NCI-H774 (cell line): Measurements from ENCODE around the gene PKHD1.
"Not testable (repeated sequence)": the region's sequence is repeated elsewhere in the genome, so short reads cannot be mapped to it uniquely, and the experiment has no call there.

ENCODE experiments used
- DNase-seq: peaks from one replicate; lab custom pipeline; 2025; lab: John Stamatoyannopoulos, UW

PKHD1 gene

DNA sequence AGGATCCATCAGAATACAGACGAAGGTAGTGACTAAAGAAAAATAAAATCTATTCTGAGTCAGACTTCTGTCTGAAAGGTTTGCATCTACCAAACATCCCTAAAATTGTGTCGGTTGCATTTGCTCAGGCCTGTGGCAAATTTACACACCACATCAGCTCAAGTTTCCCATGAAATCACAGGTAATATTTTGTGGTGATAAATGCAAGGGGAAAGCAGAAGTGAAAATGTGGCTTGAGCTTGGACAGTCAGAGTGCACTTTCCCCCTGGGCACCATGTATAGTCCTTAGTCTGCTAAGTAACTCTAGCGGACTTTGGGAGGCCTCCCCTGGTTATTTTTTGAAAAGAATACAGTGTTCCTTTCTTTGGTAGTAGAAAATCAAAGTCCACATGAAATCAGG, 159.1 kb downstream of the PKHD1 start:
- DNase-seq: no peak

DNA sequence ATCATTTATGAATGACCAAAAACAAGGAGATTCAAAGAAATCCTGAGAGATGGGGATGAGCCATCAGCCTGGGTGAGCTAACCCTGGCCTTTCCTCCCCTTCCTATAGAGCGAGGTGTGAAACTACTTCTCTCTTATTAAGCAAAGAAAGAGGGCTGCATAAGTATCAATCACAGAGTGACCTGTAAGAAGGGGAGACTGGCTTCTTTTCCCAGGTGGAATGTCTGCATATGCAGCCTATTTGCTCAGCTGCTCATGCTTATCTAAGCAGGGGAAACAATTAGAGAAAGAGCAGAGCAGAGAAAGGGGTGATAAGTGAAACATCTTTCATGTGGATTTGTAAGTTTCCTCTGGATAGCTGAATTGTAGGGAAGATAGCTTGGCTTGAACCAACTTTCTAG, 160.0 kb downstream of the PKHD1 start:
- peak; percentile 10 for DNase-seq

DNA sequence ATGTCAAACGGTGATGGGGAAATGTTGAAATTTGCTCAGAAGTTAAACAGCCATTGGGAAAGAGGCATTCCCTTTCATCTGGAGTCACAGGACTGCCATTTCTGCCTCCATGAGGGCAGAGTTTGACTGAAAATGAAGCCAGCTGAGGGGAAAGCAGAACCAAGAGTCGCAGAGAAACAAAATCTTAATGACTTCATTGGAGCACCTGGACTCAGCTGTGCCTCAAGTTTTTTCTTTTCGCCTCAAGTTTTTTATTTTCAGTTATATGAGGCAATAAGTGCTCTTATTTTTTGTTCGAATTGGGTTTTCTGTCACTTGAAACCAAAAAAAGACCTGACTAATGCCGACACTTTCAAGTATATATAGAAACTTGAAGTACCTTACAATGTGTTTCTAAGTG, 161.3 kb downstream of the PKHD1 start:
- no peak for DNase-seq

DNA sequence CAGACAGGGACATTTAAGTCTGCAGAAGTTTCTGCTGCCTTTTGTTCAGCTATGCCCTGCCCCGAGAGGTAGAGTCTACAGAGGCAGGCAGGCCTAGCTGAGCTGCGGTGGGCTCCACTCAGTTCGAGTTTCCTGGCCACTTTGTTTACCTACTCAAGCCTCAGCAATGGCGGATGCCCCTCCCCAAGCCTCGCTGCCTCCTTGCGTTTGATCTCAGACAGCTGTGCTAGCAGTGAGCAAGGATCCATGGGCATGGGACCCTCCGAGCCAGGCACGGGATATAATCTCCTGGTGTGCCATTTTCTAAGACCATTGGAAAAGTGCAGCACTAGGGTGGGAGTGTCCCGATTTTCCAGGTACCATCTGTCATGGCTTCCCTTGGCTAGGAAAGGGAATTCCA, 164.9 kb downstream of the PKHD1 start:
- not testable (repeated sequence) for DNase-seq

DNA sequence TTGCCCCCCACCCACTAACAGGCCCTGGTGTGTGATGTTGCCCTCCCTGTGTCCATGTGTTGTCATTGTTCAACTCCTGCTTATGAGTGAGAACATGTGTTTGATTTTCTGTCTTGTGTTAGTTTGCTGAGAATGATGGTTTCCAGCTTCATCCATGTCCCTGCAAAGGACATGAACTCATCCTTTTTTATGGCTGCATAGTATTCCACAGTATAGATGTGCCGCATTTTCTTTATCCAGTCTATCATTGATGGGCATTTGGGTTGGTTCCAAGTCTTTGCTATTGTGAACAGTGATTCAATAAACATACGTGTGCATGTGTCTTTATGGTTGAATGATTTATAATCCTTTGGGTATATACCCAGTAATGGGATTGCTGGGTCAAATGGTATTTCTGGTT, 169.1 kb downstream of the PKHD1 start:
- not testable (repeated sequence) for DNase-seq

DNA sequence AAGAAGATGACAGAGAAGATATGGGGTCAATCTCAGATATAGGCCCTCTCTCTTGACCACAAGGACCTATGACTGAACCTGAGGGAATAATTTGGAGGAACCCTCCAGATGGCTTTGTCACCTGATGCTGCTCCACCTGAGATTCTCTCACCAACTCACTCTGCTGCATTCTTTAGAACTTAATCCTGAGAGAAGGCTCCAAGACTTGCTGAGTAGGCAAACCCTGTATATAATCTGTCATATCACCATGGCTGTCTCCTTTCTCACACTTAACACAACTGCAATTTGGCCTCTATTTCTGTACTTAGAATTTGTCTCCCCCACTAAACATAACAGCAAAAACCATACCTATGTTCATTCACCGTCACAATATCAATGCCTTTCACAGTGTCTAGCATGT, 172.3 kb downstream of the PKHD1 start:
- no peak for DNase-seq

DNA sequence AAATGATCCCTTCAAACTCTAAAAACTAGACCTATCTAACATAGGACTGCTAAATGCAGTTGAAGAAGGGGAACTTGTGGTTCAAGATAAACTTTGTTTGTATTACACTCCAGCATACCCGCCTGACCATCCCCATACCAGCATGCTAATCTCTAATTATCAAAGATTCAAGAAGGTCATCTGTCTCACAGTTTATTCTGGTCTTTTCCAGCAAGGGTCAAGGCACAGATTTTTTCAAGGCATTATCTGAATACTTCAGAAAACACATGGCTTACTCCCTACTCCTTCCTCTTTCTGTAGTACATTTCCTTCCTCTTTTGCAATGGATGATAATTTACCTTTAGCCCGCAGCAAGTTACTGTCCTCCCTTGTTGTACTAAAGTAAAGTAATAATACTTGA, 174.1 kb downstream of the PKHD1 start:
- DNase-seq: no peak

DNA sequence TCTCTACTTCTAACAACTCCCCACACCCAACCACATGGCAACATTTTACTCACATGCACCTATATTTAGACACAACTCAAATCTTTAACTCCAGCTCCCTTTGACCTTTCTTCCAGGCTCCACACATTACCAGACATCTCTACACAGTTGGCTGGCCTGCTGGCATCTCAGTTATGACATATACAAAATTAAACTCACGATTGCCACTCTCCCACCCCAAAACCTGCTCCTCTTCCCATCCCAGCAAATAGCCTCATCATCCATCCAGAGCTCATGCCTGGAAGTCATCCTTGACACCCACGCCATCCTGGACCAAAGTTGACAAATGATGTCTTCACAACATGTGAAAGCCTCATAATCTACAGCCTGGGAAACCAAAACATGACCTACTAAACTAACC, 176.6 kb downstream of the PKHD1 start:
- no peak for DNase-seq

DNA sequence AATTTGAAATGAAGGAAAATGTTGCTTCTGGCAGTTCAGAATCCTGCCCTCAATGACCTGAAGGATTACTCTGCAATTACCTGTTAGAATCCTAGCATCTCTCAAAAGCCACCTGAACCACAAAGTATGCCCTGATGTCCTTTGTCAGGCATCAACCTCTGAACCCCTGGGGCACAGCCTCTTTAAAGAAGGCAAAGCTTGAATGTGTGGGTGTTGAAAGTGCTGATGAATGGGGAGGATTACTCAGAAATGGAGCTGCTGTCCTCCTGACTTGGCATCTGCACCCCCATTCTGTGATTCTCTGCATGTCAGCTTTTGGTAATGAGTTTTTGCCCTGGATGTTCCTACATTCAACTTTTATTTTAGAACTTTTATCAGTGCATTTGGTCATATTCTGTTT, 179.2 kb downstream of the PKHD1 start:
- DNase-seq: no peak

DNA sequence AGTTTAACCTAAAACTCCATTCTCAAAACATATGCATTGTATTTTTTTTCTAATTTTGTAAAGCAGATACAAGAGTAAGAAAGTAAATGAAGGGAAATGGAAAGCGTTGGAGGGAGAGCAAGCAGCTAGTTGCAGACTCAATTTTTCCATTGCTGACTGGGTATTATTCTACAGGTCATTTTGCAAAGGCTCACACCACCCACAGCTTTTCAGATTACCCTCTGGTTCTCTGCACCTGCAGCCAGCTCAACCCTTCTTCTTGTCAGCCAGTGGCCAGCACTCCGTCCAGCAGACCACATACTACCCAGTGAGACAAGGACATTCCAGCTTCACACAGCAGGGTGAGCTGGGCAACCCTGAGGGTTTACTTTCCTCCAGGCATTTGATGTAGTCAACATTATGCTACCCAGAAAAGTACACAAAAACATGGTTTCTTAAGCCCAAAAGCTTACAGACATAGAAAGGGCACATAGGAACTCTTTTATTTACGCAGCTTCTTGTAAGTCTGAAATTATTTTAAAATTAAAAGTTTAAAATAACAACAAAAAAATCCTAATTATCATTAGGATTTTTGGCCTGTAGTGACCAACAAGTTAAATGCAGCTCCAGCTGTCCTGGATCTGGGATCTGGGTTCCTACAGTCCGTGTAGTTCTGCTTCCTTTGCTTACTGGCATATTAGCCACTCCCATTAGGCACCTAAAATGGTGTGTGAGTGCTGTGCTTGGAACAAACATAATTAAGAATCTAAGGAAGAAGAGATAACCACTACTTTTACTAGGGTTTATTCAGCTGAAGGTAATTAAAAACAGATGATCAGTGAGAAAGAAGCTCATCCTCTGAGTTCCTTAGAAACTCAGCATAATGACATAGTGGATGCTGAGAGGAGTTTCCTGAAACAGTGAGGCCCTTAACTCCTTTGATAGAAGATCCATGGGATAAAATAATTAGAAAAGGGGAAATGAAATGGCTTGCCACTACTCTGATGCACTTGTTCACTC, 185.3 kb downstream of the PKHD1 start:
- DNase-seq: no peak

DNA sequence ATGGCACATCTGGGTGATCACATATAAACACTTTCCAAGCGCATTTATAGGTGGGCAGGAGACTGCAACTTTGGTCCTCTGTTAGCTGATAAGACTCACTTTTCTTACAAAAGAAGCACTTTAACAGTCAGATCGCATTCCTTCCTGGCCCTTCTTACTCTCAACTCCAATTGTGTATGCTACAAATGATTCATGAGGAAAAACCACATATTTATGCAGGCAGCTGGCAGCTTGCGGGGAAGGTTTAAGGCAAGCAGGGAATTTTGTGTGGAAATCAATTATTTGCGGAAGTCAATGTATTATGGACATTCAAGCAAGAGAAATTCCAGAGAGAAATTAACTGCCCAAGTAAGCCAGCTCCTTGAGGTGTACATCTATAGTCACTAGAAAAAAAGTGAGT, 194.0 kb downstream of the PKHD1 start:
- DNase-seq: no peak

DNA sequence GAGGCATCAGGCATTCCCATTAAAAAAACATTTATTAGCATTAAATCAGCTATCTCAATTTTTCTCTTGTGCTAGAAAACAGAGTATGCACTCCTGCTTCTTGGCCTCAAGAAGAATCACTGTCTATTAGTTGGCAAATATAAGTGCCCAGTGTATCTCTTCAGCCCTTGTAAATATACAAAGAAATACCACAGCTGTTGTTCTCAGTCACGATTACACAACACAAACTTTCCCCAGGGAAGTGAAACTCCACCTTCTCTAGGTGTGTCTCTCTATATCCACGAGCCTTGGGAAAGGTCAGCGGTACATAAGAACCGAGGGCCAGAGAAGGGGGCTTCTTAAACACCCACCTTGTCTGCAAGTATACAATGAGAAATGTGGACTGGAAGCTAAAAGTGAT, 194.7 kb downstream of the PKHD1 start:
- DNase-seq: no peak

DNA sequence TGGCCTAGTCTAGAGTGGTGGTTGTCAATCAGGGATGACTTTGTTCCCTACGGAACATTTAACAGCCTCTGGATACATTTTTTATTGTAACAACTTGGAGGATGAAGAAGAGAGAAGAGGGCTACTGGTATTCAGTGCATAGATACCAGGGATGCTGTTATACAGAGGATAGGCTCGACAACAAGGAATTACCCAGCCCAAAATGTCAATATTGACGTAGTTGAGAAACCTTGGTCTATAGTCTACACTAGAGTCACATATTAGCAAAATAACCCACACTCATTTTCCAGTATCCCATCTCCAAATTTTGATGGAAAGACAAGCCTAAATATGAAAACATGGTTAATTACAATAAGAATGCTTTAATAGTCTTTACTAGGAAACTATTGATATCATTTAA, 195.1 kb downstream of the PKHD1 start:
- no peak for DNase-seq

DNA sequence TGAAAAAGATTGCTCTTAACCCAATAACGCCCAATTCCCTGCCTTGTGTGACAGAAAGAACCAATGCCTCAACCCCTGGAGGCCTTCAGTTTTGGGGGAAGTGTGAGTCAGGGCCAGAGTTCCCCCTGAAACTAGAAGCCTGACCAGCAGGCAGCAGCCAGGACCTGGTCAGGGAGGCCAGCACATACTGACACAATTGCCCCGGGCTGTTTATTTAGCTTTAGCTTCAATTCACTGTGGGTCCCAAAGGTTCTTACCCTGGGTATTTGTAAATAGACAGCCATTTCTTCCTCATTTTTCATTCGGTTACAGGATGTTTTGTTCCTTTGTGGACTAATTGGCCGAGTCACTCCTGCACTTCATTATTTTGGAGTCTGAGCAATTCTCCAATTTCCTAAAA, 195.6 kb downstream of the PKHD1 start:
- DNase-seq: no peak

DNA sequence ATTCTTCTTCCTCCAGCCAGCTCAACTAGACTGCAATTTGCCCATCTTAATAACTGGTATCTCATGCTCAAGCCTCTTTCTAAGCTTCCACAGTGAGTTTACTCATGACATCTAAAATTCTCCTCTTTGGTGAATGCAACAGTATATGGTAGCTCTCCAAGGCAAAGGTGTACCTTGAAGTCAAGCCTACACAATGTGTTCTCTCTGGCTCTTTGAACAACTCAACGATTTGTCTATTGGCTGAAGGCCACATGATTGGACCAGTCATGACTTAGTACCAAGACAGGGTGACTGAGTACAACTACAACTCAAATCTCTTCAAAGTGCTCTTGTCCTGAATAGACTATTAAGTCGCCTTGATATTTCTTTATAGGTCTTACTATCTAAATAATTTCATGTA, 199.6 kb downstream of the PKHD1 start:
- no peak for DNase-seq

DNA sequence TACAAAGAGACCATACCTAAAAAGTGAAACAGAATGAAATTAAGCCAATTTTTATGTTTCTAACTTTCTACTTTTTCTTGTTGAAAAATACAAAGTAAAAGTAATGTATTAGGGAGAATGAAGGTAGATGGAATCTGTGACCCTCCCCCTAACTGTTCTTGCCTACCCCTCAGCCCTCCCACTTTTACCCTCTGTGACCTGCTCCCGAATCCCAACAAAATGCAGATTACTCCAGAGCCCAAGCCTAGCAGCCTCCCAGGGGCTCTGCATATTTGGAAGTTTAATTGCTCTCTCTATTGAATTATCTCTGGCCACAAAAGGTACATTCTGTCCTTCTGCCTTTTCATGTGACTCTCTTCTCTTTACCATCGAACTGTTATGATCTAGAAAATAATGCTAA, 201.5 kb downstream of the PKHD1 start:
- no peak for DNase-seq

DNA sequence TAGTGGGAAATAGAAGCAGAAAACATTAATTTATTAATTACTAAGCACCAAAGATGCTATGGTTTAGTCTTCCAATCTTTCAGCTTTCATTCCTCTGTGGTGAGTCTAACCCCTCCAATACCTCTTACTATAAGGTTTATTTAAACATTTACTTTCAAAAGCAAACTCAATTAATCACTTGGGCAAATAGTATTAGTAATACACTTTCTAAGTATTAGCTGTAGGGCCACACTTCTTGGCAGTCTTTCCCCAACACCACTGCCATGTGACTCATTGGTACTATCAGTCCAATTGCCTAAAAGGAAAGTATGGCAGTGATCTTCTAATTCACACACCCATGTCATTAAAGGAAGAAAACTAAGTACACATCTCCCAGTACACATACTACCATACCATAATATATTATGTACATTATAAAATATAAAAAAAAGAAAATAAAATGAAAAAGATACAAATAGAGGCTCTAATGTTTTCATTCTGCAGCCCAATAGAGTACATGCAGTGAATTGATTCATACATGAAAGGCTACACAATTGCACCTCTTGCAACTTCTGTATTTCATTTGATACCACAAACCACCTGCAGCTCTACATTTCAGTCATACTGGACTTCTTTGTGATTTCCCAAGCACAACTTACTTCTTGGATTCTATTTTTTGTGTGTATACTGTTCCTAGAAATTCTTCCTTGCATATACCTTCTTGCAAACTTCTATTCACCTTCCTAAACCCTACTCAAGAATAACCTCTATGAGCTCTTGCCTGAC, 218.6 kb downstream of the PKHD1 start:
- DNase-seq: no peak

DNA sequence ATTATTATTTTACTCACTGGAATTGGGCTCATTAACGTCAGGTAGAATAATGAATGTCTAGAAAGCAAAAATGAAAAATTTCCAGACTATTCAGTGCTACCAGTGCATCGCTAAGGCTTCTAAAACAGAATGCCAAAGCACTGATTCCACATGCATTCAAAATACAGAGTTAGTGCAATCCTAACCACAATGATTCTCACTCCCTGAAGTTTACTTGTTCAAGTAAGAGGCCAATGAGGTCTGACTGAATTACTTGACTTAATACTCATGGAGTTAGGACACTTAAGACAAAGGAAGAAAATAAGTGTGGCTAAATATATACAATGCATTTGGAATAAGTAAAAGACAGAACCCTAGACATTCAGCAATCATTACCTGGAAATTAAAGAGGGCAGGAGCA, 220.5 kb downstream of the PKHD1 start:
- no peak for DNase-seq

DNA sequence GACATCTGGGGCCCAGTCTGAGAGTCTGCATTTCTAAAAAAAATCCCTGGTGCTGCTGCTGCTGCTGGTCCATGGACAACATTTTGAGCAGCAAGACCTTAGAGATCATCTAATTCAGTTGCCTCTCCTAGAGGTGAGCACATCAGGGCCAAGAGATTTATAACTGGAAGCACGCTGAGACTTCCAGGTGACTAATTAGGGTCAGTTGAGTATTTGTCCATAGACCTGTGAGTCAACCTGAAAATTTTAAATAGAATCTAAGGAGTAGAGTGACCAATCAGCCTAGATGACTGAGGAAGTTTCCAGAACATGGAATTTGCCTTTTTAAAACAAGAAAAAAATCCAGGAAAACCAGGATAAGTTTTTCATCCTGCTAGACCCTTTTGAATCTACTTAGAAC, 221.4 kb downstream of the PKHD1 start:
- DNase-seq: no peak

DNA sequence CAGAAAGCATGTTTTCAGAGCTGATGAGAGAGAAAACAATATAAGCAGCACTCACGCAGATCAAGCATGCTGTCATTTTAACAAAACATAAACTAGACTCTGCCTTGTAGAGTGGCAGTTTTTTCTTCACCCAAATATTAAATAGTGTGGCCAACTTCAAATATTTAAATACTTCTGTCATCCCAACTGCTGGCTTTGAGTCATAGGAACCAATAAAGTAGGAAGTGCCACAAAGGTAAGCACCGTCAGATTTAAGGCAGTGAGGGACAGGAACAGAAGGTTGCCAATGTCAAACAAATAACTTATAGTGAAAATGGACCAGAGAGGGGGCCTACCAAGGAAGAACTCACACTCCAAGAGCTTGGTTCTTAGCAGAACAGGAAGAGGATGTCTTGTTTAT, 222.2 kb downstream of the PKHD1 start:
- DNase-seq: no peak

DNA sequence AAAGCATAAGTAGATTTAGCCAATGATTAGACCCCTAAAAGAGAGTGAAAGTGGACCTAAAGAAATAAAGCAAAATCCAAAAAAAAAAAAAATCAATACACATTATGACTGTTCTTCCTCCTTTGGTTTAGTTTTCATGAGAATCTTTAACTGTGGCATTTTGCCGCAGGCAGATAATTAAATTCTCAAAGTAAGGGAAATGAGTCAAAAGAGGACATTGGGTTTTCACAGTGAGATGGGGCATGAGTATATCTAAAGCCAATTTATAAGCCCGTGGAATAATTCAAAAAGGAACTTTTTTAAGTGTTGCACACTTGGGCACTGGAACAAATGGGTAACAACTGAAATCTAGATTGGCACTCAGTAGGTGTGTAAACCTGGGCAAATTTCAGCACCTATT, 230.3 kb downstream of the PKHD1 start:
- no peak for DNase-seq

DNA sequence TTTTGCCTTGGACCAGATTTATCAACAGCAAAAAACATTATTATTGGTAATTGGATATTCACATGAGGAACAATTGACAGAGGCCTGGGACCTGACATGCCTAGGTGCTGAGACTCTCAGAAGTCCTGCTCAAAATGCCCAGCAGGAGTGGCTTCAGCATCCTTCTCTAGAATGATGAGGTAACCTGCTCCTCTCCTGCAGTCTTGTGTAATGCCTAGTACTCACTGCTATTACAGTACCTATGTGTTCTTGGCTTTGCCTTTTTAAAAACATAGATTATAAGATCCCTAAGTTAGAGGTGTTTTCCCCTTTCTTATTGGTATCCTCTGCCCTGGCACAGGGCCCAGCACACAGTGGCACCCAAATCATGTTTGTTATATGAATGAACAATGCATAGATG, 230.9 kb downstream of the PKHD1 start:
- no peak for DNase-seq
